GM20000 (cell line): Measurements from ENCODE around the gene HTATIP2.
A peak's percentile ranks its signal among the peaks of the same experiment; 100 is the strongest.

Experiments
- DNase-seq: peaks from one replicate; pipeline ENCODE4 v3.0.0; 2012; ENCODE audit warnings: low spot score
- TF ChIP-seq, protein P1 (sequence below): IDR thresholded peaks from 2 replicates; pipeline ENCODE4 v1.5.1; 2012; ENCODE audit warnings: mild to moderate bottlenecking, control low read depth; ENCODE audit errors: extremely low read depth, missing control alignments

Gene HTATIP2

GRCh38 chr11:20363500-20364340 is at the start of gene HTATIP2:
Gene HTATIP2, plus strand, starts transcription at chr11:20363714. Its CDS starts 524 bp downstream, at chr11:20364238.
- DNase-seq: peak; percentile 87
- TF ChIP-seq, protein P1, sequence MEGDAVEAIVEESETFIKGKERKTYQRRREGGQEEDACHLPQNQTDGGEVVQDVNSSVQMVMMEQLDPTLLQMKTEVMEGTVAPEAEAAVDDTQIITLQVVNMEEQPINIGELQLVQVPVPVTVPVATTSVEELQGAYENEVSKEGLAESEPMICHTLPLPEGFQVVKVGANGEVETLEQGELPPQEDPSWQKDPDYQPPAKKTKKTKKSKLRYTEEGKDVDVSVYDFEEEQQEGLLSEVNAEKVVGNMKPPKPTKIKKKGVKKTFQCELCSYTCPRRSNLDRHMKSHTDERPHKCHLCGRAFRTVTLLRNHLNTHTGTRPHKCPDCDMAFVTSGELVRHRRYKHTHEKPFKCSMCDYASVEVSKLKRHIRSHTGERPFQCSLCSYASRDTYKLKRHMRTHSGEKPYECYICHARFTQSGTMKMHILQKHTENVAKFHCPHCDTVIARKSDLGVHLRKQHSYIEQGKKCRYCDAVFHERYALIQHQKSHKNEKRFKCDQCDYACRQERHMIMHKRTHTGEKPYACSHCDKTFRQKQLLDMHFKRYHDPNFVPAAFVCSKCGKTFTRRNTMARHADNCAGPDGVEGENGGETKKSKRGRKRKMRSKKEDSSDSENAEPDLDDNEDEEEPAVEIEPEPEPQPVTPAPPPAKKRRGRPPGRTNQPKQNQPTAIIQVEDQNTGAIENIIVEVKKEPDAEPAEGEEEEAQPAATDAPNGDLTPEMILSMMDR: no peak

- TF ChIP-seq, protein P1: no peak
Observed at GRCh38 chr11:20315800-20316199, 47.7 kb upstream of the HTATIP2 start.

GRCh38 chr11:20321177-20321576 is 42.3 kb upstream of the HTATIP2 start:
- TF ChIP-seq, protein P1: no peak
- no peak for DNase-seq

More at GRCh38 chr11:20315800-20316199, 47.7 kb upstream of the HTATIP2 start:
- no peak for DNase-seq

DNA sequence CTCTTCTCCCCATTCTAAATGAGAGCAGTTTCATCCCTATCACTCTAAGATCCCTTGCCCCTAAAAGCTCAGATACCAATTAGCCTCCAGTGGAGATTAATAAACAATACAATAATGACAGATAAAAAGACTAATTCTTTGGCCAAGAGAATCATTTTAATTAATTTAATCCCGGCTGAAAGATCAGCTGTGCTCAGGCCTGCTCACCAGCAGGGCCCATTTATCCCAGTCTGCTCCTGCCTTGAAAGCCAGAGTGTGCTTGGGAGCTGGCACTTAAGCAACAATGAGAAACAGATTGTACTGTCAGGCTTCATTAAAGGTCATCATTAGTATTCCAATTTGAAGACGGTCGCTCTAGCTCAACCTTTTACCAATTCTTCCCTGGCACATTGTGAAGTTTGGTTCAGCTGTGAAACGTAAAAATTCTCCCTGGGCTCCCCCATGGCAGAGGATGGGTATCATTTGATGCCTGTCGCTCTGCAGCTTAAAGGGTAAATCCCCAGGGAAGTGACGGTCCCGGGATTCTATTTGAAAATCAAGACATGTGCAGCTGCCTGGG is 36.1 kb upstream of the HTATIP2 start:
- TF ChIP-seq, protein P1: no peak
- DNase-seq: no peak

DNA sequence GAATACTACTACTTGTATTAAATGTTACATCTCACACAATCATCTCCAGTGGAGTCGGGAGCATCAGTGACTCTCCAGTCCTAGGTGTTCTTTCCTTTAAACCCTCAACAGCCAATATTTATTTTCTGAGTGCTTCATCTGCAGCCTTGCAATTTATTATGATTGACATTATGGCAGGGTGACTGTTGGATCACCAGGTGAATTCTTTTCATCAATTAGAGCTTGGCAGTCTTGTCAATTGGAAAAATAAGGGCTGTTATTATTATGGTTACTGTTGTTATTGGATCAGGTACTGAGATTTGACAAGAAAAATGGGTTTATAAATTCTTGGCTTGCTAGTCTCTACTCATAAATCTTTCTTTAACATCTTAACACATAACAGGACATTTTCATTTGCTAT is 27.5 kb upstream of the HTATIP2 start:
- DNase-seq: no peak
- TF ChIP-seq, protein P1: no peak

DNA sequence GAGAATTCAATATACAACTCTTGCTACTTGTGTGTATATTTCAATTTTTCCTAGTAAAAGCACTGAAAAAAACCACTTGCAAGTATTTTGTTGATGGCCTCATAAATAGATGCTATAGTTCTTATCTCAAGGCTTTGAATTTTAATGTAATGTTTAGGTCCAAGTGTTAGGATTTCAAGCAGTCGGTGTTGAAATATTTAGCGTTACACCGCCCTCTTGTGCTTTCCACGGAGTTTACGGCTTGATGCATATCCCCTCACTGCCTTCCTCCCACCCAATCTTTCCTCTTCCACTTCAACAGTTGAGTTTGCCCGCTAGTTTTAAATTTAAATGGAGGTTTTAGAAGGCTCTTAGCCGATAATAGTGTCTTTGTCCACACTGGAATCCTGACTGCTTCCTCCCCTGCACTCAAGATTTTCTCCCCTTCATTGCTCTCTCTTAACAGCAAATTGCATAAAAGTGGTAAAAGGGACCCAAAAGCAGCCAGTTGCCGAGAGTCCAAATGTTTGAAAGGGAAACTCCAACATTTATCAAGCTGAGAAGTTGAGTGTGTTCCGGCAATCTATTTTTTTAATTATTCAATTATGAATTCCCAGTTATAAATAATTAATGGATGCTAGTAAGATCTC is 25.9 kb upstream of the HTATIP2 start:
- peak; percentile 28 for DNase-seq
- TF ChIP-seq, protein P1: no peak
